AG10803 (cell line): ENCODE data around the gene TECTA.

ENCODE experiments used
- DNase-seq: peaks from one replicate; pipeline ENCODE4 v3.0.0; 2010; ENCODE audit warnings: low read depth
- H3K4me3 ChIP-seq: 2 replicates; pipeline ENCODE4 v1.5.1; 2011; ENCODE audit warnings: mild to moderate bottlenecking, low read length, control low read depth
- TF ChIP-seq, protein P1 (sequence below): conservative IDR thresholded peaks from 2 replicates; pipeline ENCODE4 v1.5.1; 2011; ENCODE audit warnings: mild to moderate bottlenecking, low read length, control low read depth, inconsistent platforms

TECTA gene, protein sequence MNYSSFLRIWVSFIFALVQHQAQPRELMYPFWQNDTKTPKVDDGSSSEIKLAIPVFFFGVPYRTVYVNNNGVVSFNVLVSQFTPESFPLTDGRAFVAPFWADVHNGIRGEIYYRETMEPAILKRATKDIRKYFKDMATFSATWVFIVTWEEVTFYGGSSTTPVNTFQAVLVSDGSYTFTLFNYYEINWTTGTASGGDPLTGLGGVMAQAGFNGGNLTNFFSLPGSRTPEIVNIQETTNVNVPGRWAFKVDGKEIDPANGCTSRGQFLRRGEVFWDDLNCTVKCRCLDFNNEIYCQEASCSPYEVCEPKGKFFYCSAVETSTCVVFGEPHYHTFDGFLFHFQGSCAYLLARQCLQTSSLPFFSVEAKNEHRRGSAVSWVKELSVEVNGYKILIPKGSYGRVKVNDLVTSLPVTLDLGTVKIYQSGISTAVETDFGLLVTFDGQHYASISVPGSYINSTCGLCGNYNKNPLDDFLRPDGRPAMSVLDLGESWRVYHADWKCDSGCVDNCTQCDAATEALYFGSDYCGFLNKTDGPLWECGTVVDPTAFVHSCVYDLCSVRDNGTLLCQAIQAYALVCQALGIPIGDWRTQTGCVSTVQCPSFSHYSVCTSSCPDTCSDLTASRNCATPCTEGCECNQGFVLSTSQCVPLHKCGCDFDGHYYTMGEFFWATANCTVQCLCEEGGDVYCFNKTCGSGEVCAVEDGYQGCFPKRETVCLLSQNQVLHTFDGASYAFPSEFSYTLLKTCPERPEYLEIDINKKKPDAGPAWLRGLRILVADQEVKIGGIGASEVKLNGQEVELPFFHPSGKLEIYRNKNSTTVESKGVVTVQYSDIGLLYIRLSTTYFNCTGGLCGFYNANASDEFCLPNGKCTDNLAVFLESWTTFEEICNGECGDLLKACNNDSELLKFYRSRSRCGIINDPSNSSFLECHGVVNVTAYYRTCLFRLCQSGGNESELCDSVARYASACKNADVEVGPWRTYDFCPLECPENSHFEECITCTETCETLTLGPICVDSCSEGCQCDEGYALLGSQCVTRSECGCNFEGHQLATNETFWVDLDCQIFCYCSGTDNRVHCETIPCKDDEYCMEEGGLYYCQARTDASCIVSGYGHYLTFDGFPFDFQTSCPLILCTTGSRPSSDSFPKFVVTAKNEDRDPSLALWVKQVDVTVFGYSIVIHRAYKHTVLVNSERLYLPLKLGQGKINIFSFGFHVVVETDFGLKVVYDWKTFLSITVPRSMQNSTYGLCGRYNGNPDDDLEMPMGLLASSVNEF (N-terminal part only)

DNA sequence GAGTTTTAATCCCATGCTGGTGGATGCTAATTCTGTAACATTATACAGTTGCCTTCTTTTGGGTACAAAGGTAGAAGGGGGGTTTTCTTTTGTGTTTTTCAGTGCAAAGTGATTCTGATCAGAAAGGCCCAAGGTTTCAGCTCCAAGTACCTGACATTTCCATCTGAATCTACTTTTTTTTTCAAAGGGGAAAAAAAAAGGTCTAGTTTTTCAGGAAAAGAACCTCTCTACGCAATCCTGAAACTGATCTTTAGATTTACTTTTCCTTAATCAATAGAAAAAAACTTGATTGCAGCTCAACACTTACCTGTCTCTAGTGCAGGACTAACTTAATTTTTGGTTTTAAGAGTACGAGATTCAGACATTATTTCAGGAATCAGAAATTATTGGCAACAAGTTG lies at the start of gene TECTA:
TECTA (plus strand) TSS at position 301 of the 400 bp plus-strand sequence. CDS start 1,423 bp downstream, outside the sequence.
- TF ChIP-seq, protein P1, sequence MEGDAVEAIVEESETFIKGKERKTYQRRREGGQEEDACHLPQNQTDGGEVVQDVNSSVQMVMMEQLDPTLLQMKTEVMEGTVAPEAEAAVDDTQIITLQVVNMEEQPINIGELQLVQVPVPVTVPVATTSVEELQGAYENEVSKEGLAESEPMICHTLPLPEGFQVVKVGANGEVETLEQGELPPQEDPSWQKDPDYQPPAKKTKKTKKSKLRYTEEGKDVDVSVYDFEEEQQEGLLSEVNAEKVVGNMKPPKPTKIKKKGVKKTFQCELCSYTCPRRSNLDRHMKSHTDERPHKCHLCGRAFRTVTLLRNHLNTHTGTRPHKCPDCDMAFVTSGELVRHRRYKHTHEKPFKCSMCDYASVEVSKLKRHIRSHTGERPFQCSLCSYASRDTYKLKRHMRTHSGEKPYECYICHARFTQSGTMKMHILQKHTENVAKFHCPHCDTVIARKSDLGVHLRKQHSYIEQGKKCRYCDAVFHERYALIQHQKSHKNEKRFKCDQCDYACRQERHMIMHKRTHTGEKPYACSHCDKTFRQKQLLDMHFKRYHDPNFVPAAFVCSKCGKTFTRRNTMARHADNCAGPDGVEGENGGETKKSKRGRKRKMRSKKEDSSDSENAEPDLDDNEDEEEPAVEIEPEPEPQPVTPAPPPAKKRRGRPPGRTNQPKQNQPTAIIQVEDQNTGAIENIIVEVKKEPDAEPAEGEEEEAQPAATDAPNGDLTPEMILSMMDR: no peak
- no peak for DNase-seq
- H3K4me3 ChIP-seq: no peak within 1 kb of the TSS

DNA sequence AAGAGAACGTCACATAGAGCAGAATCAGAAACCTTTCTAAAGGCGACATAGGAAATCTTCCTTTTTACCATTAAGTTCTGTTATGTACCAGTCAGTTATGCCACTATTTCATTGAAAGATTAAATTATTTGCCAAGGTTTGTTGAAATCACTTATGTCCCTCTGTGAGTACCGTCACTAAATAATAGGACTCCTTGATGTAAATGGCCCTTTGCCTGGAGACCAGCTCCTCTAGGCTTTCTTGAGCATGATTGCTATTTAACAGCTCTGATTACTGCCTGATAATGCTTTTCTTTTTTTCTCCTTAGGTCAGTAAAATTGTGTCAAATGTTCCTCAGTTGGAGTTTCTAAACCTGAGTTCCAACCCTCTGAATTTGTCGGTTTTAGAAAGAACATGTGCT lies 47.8 kb upstream of the TECTA start:
- no peak overlapping the region for H3K4me3 ChIP-seq
- no peak for DNase-seq
- TF ChIP-seq, protein P1: no peak

DNA sequence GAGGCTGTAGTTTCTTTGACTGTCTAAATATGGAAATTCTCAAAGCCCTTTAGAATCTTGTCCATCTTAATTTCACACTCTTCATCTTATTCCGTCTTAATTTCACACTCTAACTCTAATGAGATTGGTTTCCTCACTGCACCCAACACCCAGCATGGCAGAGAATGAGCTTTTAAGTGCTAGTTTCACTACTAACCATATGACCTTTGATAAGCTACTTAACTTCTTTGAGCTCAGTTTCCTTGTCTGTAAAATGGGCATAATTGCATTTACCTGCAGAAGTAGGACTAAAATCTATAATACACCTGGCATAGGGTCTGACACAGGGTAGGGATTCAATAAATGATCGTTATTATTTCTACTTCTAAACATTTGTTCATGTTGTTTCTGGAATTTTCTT lies 46.8 kb upstream of the TECTA start:
- no peak for DNase-seq
- TF ChIP-seq, protein P1: no peak
- no peak overlapping the region for H3K4me3 ChIP-seq

DNA sequence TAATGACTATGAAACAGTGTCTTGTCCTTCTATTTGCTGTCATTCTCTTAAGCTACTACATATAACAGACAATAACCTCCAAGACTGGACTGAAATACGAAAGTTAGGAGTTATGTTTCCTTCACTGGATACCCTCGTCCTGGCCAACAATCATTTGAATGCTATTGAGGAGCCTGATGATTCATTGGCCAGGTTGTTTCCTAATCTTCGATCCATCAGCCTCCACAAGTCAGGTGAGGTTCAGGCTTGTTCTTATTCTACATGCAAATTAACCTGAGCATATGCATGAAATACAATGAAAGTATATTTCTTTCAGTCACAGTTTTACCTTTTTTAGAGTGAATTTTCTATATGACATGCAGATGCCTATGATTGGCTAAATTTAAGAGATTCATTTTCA lies 46.0 kb upstream of the TECTA start:
- H3K4me3 ChIP-seq: no peak overlapping the region
- TF ChIP-seq, protein P1: no peak
- no peak for DNase-seq

DNA sequence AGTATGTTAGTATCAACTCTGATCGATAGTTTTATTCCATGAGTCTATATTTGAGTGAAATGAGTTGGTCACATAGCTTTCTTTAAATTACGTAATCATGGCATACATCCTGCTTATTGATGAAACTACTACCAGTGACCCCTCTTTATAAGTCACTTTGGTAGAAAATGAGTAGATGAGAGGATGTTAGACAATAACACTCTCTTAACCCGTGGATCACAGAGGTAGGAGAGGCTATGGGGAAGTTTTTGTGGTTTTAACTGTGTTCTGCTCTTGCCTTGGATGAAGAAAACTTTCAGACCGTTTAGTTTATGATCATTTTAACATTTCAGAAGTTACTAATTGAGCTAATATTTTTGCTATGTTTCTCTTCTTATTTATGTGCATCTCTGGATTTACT lies 43.1 kb upstream of the TECTA start:
- TF ChIP-seq, protein P1: no peak
- no peak overlapping the region for H3K4me3 ChIP-seq
- DNase-seq: no peak

DNA sequence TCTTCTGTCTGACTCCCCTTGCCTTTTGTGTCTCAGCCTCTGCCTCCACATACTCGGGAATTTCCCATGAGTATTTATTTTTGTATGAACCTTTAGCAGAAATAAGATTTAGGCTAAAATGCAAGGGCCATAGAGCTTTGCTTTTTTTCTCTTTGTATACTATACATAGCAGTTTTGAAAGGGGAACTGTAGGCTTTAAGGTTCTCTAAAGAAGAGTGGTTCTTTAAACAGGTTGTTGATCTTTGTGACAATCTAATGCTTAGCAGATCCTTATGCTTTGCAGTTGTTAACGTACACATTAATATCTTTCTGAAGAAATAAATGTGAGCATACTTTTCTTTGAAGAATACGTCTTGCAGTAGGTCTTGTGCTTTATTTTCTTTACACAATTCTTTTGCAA lies 42.1 kb upstream of the TECTA start:
- no peak overlapping the region for H3K4me3 ChIP-seq
- DNase-seq: no peak
- TF ChIP-seq, protein P1: no peak
